ENCODE measurements around the gene RNASE4. TPM values are rescaled to one million over a fixed set of nuclear protein-coding genes. Genes with fewer than 3 reads are reported as not detected.
"Not testable (repeated sequence)": the region's sequence is repeated elsewhere in the genome, so short reads cannot be mapped to it uniquely, and the experiment has no call there.

The RNASE4 gene
- total RNA-seq, 4 donors from 2014 or later, result 90.9 to 193 (median 118) TPM

- Histone ChIP-seq H3K9me3 (no peaks in the 10 kb centered on the region), H3K27me3 (no peaks in the 10 kb centered on the region), H3K4me1 (peaks cover 0 to 11% (median 1%) of the 10 kb centered on the region in 4 donors), H3K36me3 (peaks cover 0 to 57% (median 0%) of the 10 kb centered on the region in 3 donors), H3K27ac (no peak overlapping the region), H3K4me3 (no peak overlapping the region)
- 86 to 87% methylated on average over 5 of the region's 5 CpGs for whole genome bisulfite sequencing, 2 donors
- no peak for TF ChIP-seq POLR2A (IDR thresholded peaks at IDR 0.05)
- no peak for TF ChIP-seq EP300 (IDR thresholded peaks at IDR 0.05)
- no peak for TF ChIP-seq CTCF (IDR thresholded peaks at IDR 0.05)
- no peak for DNase-seq (ENCODE audit: low spot score in 2 of 2)
Observed at GRCh38 chr14:20696764-20697163, 12.4 kb downstream of the RNASE4 start.

- peak; percentile 57 to 71 (median 68) for TF ChIP-seq CTCF (IDR thresholded peaks at IDR 0.05)
- no peak for TF ChIP-seq POLR2A (IDR thresholded peaks at IDR 0.05)
- peak in 1 of 2 donors; percentile 15 for TF ChIP-seq EP300 (IDR thresholded peaks at IDR 0.05)
- peaks cover 0 to 9% (median 0%) of the 10 kb centered on the region in 4 donors for H3K4me1 ChIP-seq
- DNase-seq (ENCODE audit: low spot score in 2 of 2), result peak; percentile 34 to 68
- 31 to 36% methylated on average over 6 of the region's 6 CpGs for WGBS, 2 donors
- no peaks in the 10 kb centered on the region for H3K27me3 ChIP-seq
- H3K27ac ChIP-seq, result no peak overlapping the region
- H3K36me3 ChIP-seq, result peaks cover 0 to 57% (median 0%) of the 10 kb centered on the region in 3 donors
- H3K9me3 ChIP-seq, result no peaks in the 10 kb centered on the region
- H3K4me3 ChIP-seq, result no peak overlapping the region
Observed at GRCh38 chr14:20697273-20698017, 13.1 kb downstream of the RNASE4 start.

DNA sequence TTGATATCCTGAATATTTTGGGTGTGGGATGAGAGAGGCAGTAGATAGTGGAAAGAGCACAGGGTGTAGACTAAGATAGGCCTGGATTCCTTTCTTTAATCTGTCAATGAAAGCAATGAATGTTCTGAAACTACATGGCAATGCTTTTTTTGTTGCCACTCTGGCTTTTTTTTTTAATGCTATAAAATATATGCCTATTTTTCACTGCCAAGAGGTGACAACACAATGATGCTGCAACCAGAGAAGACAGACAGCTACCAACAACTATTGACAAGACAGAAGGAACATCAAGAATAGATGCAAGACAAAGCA, 13.6 kb downstream of the RNASE4 start:
- Histone ChIP-seq H3K4me3 (no peak overlapping the region), H3K27ac (no peak overlapping the region), H3K36me3 (peaks cover 0 to 57% (median 0%) of the 10 kb centered on the region in 3 donors), H3K27me3 (no peaks in the 10 kb centered on the region), H3K9me3 (no peaks in the 10 kb centered on the region), H3K4me1 (peaks cover 0 to 9% (median 0%) of the 10 kb centered on the region in 4 donors)
- TF ChIP-seq EP300 (IDR thresholded peaks at IDR 0.05) (no peak), CTCF (IDR thresholded peaks at IDR 0.05) (no peak), POLR2A (IDR thresholded peaks at IDR 0.05) (no peak)
- DNase-seq (ENCODE audit: low spot score in 2 of 2), result no peak

DNA sequence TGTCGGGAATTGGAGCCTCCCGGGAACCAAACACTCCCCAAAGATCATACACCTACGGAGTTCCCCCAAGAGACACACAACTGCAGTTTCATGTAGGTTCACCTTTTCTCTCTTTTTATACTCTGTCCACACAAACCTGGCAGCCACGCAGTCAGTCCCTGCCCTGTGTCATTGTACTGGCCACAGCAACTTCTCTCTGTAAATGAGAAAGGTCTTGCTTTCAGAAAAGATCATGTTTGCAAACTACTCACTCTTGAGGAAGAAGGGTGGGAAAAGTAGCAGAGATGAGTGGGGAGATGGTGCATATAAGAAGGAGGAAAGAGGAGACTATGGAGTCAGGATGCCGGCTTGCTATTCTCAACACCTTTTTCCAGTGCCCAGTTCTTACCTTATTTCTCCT, 14.6 kb downstream of the RNASE4 start:
- Histone ChIP-seq H3K27ac (no peak overlapping the region), H3K4me3 (no peak overlapping the region), H3K4me1 (peaks cover 0 to 9% (median 0%) of the 10 kb centered on the region in 4 donors), H3K27me3 (no peaks in the 10 kb centered on the region), H3K9me3 (no peaks in the 10 kb centered on the region), H3K36me3 (peaks cover 0 to 50% (median 0%) of the 10 kb centered on the region in 3 donors)
- no peak for DNase-seq (ENCODE audit: low spot score in 2 of 2)
- TF ChIP-seq POLR2A (IDR thresholded peaks at IDR 0.05) (no peak), EP300 (IDR thresholded peaks at IDR 0.05) (no peak), CTCF (IDR thresholded peaks at IDR 0.05) (no peak)
- whole genome bisulfite sequencing, 2 donors, result 74 to 89% methylated on average over 5 of the region's 5 CpGs

- Histone ChIP-seq H3K36me3 (peaks cover 0 to 41% (median 0%) of the 10 kb centered on the region in 3 donors), H3K4me3 (no peak overlapping the region), H3K4me1 (peaks cover 0 to 9% (median 0%) of the 10 kb centered on the region in 4 donors), H3K27me3 (no peaks in the 10 kb centered on the region), H3K27ac (no peak overlapping the region), H3K9me3 (no peaks in the 10 kb centered on the region)
- TF ChIP-seq POLR2A (IDR thresholded peaks at IDR 0.05) (no peak), CTCF (IDR thresholded peaks at IDR 0.05) (no peak), EP300 (IDR thresholded peaks at IDR 0.05) (no peak)
- no peak for DNase-seq (ENCODE audit: low spot score in 2 of 2)
Observed at GRCh38 chr14:20699931-20700330, 15.6 kb downstream of the RNASE4 start.

- H3K4me1 ChIP-seq; H3K9me3 ChIP-seq; H3K4me3 ChIP-seq; DNase-seq (ENCODE audit: low spot score in 2 of 2); H3K27ac ChIP-seq; H3K27me3 ChIP-seq: not testable (repeated sequence)
- 97 to 98% methylated on average over 7 of the region's 7 CpGs for WGBS, 2 donors
- H3K36me3 ChIP-seq, result peaks cover 0 to 32% (median 0%) of the 10 kb centered on the region in 3 donors
Observed at GRCh38 chr14:20700965-20701364, 16.6 kb downstream of the RNASE4 start.
